Activated naive CD8-positive, alpha-beta T cell (primary cell): ENCODE measurements around the gene NHP2.
A peak's percentile ranks its signal among the peaks of the same experiment; 100 is the strongest.
"Not testable (repeated sequence)": the region's sequence is repeated elsewhere in the genome, so short reads cannot be mapped to it uniquely, and the experiment has no call there.

Source experiments
- H3K27ac Mint-ChIP-seq: one replicate; pipeline ENCODE4 v1.8.0; 2021; ENCODE audit warnings: mixed read lengths
- H3K27me3 Mint-ChIP-seq: one replicate; pipeline ENCODE4 v1.8.0; 2021; ENCODE audit warnings: mixed read lengths
- H3K36me3 Mint-ChIP-seq: one replicate; pipeline ENCODE4 v1.8.0; 2021; ENCODE audit warnings: mixed read lengths
- H3K4me1 Mint-ChIP-seq: one replicate; pipeline ENCODE4 v1.8.0; 2021; ENCODE audit warnings: low read depth, mixed read lengths
- H3K4me3 Mint-ChIP-seq: one replicate; pipeline ENCODE4 v1.8.0; 2021; ENCODE audit warnings: mild to moderate bottlenecking, mixed read lengths
- H3K9me3 Mint-ChIP-seq: one replicate; pipeline ENCODE4 v1.8.0; 2021; ENCODE audit warnings: low read depth, mixed read lengths

NHP2 gene

GRCh38 chr5:178153530-178154340 is at the start of gene NHP2:
Gene NHP2, minus strand, starts transcription at chr5:178153885. Its CDS starts 68 bp downstream, at chr5:178153817.
- peaks cover 4% of the 10 kb centered on the region for H3K36me3 Mint-ChIP-seq
- H3K4me3 Mint-ChIP-seq, result peak within 1 kb of the TSS; percentile 95
- no peaks in the 10 kb centered on the region for H3K27me3 Mint-ChIP-seq
- no peaks in the 10 kb centered on the region for H3K9me3 Mint-ChIP-seq
- peaks cover 45% of the 10 kb centered on the region for H3K4me1 Mint-ChIP-seq
- peak within 1 kb of the TSS; percentile 93 for H3K27ac Mint-ChIP-seq

- Mint-ChIP-seq H3K9me3 (no peaks in the 10 kb centered on the region), H3K4me3 (peak overlapping the region; percentile 77), H3K36me3 (peaks cover 14% of the 10 kb centered on the region), H3K4me1 (peaks cover 19% of the 10 kb centered on the region), H3K27ac (no peak overlapping the region), H3K27me3 (no peaks in the 10 kb centered on the region)
Observed at GRCh38 chr5:178202541-178202940, 48.9 kb upstream of the NHP2 start.

GRCh38 chr5:178201927-178202235 is 48.2 kb upstream of the NHP2 start:
- peaks cover 14% of the 10 kb centered on the region for H3K4me1 Mint-ChIP-seq
- peak overlapping the region; percentile 51 for H3K4me3 Mint-ChIP-seq
- H3K27ac Mint-ChIP-seq, result no peak overlapping the region
- no peaks in the 10 kb centered on the region for H3K9me3 Mint-ChIP-seq
- no peaks in the 10 kb centered on the region for H3K27me3 Mint-ChIP-seq
- H3K36me3 Mint-ChIP-seq, result peaks cover 12% of the 10 kb centered on the region

- Mint-ChIP-seq H3K9me3 (no peaks in the 10 kb centered on the region), H3K27me3 (no peaks in the 10 kb centered on the region), H3K36me3 (peaks cover 9% of the 10 kb centered on the region), H3K4me3 (peak overlapping the region; percentile 51), H3K27ac (no peak overlapping the region), H3K4me1 (peaks cover 10% of the 10 kb centered on the region)
Observed at GRCh38 chr5:178201221-178201926, 47.7 kb upstream of the NHP2 start.

- peaks cover 2% of the 10 kb centered on the region for H3K36me3 Mint-ChIP-seq
- H3K27ac Mint-ChIP-seq, result no peak overlapping the region
- no peaks in the 10 kb centered on the region for H3K9me3 Mint-ChIP-seq
- H3K4me1 Mint-ChIP-seq, result peaks cover 2% of the 10 kb centered on the region
- H3K4me3 Mint-ChIP-seq, result no peak overlapping the region
- no peaks in the 10 kb centered on the region for H3K27me3 Mint-ChIP-seq
Observed at GRCh38 chr5:178199581-178200434, 46.1 kb upstream of the NHP2 start.

DNA sequence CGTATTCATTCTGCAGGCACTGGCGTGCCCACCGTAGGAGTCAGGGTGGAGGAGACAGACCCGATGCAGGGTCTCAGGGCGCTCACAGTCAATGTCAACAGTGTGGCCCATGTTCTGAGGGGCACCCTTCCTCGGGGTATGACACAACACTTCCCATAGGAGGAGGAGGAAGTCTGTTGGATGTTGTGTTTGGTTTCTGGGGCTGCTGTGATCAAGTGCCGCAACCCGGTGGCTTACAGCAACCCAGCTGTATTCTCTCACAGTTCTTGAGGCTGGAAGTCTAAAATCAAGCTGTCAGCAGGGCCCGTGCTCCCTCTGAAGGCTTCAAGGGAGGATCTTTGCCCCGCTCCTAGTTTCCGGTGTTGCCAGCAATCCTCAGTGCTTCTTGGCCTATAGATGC is 45.0 kb upstream of the NHP2 start:
- Mint-ChIP-seq H3K36me3 (no peaks in the 10 kb centered on the region), H3K9me3 (no peaks in the 10 kb centered on the region), H3K27me3 (no peaks in the 10 kb centered on the region), H3K27ac (no peak overlapping the region), H3K4me1 (peaks cover 7% of the 10 kb centered on the region), H3K4me3 (no peak overlapping the region)

DNA sequence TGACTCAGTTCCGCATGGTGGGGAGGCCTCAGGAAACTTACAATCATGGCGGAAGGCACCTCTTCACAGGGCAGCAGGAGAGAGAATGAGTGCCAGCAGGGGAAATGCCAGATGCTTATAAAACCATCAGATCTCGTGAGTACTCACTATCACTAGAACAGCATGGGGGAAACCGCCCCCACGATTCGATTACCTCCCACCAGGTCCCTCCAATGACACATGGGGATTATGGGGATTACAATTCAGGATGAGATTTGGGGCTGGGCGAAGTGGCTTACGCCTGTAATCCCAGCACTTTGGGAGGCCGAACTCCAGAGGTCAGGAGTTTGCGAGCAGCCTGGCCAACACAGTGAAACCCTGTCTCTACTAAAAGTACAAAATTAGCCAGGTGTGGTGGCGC is 44.5 kb upstream of the NHP2 start:
- H3K27me3 Mint-ChIP-seq, H3K9me3 Mint-ChIP-seq, H3K4me3 Mint-ChIP-seq, H3K36me3 Mint-ChIP-seq, H3K27ac Mint-ChIP-seq: not testable (repeated sequence)
- peaks cover 11% of the 10 kb centered on the region for H3K4me1 Mint-ChIP-seq

DNA sequence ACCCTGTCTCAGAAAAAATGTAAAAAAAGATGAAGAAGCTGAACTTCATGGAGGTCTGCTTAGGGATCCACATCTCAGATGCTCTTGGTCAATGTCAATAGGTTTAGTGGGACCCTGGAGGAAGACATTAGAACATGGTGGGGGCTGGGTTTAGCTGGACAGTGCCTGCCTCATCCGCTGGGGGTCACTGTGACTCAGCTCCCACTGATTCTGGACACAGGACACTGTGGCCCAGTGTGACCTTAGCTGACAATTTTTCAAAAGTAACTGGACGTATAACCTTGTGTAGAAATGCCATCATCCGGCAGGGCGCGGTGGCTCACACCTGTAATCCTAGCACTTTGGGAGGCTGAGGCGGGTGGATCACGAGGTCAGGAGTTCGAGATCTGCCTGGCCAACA is 43.3 kb upstream of the NHP2 start:
- Mint-ChIP-seq H3K27ac (no peak overlapping the region), H3K27me3 (peaks cover 7% of the 10 kb centered on the region), H3K36me3 (peaks cover 3% of the 10 kb centered on the region), H3K4me3 (no peak overlapping the region), H3K9me3 (no peaks in the 10 kb centered on the region), H3K4me1 (peaks cover 11% of the 10 kb centered on the region)

GRCh38 chr5:178196281-178196812 is 42.7 kb upstream of the NHP2 start:
- H3K4me3 Mint-ChIP-seq, result no peak overlapping the region
- H3K9me3 Mint-ChIP-seq, result no peaks in the 10 kb centered on the region
- peaks cover 3% of the 10 kb centered on the region for H3K36me3 Mint-ChIP-seq
- peaks cover 7% of the 10 kb centered on the region for H3K27me3 Mint-ChIP-seq
- H3K4me1 Mint-ChIP-seq, result peaks cover 11% of the 10 kb centered on the region
- H3K27ac Mint-ChIP-seq, result no peak overlapping the region

- peaks cover 7% of the 10 kb centered on the region for H3K27me3 Mint-ChIP-seq
- peaks cover 3% of the 10 kb centered on the region for H3K36me3 Mint-ChIP-seq
- no peak overlapping the region for H3K4me3 Mint-ChIP-seq
- peaks cover 11% of the 10 kb centered on the region for H3K4me1 Mint-ChIP-seq
- H3K27ac Mint-ChIP-seq, result no peak overlapping the region
- H3K9me3 Mint-ChIP-seq, result no peaks in the 10 kb centered on the region
Observed at GRCh38 chr5:178194026-178194425, 40.3 kb upstream of the NHP2 start.

GRCh38 chr5:178193251-178193809 is 39.6 kb upstream of the NHP2 start:
- Mint-ChIP-seq H3K27ac (no peak overlapping the region), H3K4me3 (no peak overlapping the region), H3K9me3 (no peaks in the 10 kb centered on the region), H3K36me3 (peaks cover 3% of the 10 kb centered on the region), H3K27me3 (peaks cover 7% of the 10 kb centered on the region), H3K4me1 (peaks cover 11% of the 10 kb centered on the region)

DNA sequence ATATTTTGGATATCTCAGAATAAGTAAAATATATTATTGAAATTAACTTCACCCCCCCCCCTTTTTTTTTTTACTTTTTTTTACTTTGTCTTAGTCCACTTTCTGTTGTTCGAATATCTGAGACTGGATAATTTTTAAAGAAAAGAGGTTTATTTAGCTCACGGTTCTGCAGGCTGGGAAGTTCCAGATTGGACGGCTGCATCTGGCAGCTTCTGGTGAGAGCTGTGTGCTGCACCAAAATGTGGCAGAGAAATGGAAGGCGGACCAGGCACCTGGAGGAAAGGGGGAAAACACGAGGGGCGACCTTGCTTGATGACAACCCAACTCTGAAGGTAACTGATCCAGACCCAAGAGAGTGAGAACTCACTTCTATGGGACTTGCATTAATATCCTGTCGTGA is 39.1 kb upstream of the NHP2 start:
- no peaks in the 10 kb centered on the region for H3K9me3 Mint-ChIP-seq
- peak overlapping the region; percentile 17 for H3K27ac Mint-ChIP-seq
- no peak overlapping the region for H3K4me3 Mint-ChIP-seq
- peaks cover 11% of the 10 kb centered on the region for H3K4me1 Mint-ChIP-seq
- peaks cover 3% of the 10 kb centered on the region for H3K36me3 Mint-ChIP-seq
- H3K27me3 Mint-ChIP-seq, result peaks cover 7% of the 10 kb centered on the region

GRCh38 chr5:178192244-178192643 is 38.6 kb upstream of the NHP2 start:
- peaks cover 3% of the 10 kb centered on the region for H3K36me3 Mint-ChIP-seq
- H3K4me1 Mint-ChIP-seq, result peaks cover 11% of the 10 kb centered on the region
- H3K9me3 Mint-ChIP-seq, result no peaks in the 10 kb centered on the region
- H3K27me3 Mint-ChIP-seq, result peaks cover 7% of the 10 kb centered on the region
- no peak overlapping the region for H3K27ac Mint-ChIP-seq
- no peak overlapping the region for H3K4me3 Mint-ChIP-seq

GRCh38 chr5:178191661-178192060 is 38.0 kb upstream of the NHP2 start:
- peaks cover 7% of the 10 kb centered on the region for H3K27me3 Mint-ChIP-seq
- H3K36me3 Mint-ChIP-seq, result peaks cover 3% of the 10 kb centered on the region
- H3K27ac Mint-ChIP-seq, result no peak overlapping the region
- no peaks in the 10 kb centered on the region for H3K9me3 Mint-ChIP-seq
- peaks cover 11% of the 10 kb centered on the region for H3K4me1 Mint-ChIP-seq
- H3K4me3 Mint-ChIP-seq, result no peak overlapping the region
